K562 (cell line): ENCODE data around the gene MYMX.

Source experiments
- JUN ChIP-seq, 2 experiments: sonication (generic) in 1 of 2; formaldehyde crosslinking in 1 of 2; IDR thresholded peaks; 2 replicates each; pipeline versions ENCODE4 v1.6.1 to v1.8.0; 2012 to 2022; ENCODE audit warnings: borderline replicate concordance in 2 of 2, mild to moderate bottlenecking in 2 of 2, improper control_type of control experiment in 1 of 2, low read depth in 1 of 2, low read length in 1 of 2, missing genetic modification reagents in 1 of 2
- TAF1 ChIP-seq: IDR thresholded peaks from 2 replicates; pipeline ENCODE4 v1.6.1; 2011; ENCODE audit warnings: mild to moderate bottlenecking, low read length, moderate library complexity; ENCODE audit not compliant: insufficient read depth, control insufficient read depth, severe bottlenecking; ENCODE audit errors: extremely low read depth

GRCh38 chr6:44261581-44261980 is 44.9 kb downstream of the MYMX start:
- TF ChIP-seq JUN (IDR thresholded peaks at IDR 0.05; ENCODE audit: borderline replicate concordance, low read depth, low read length) (no peak), JUN (CRISPR knock-in tag; IDR thresholded peaks at IDR 0.05; ENCODE audit: borderline replicate concordance) (no peak), TAF1 (no peak)
